Lower lobe of right lung (tissue), 2 donors: ENCODE measurements around the gene MRPL1. TPM values are rescaled to one million over a fixed set of nuclear protein-coding genes. Genes with fewer than 3 reads are reported as not detected.

ENCODE experiments used
- ATAC-seq, 2 donors: fragments of 200-7000 bp; cut with Tn5 transposase; one replicate each; pipeline ENCODE4 v1.9.1; 2020 to 2022; ENCODE audit warnings: mild to moderate bottlenecking in 2 of 2, moderate library complexity in 2 of 2
- DNase-seq: peaks from one replicate; pipeline ENCODE4 v3.0.0-alpha.2; 2020
- H3K27ac ChIP-seq: fragments of 200-600 bp; one replicate; pipeline ENCODE4 v1.8.0; 2022
- H3K27me3 ChIP-seq: fragments of 200-600 bp; one replicate; pipeline ENCODE4 v1.8.0; 2022; ENCODE audit warnings: low read depth
- H3K36me3 ChIP-seq: fragments of 200-600 bp; one replicate; pipeline ENCODE4 v1.8.0; 2022; ENCODE audit warnings: mild to moderate bottlenecking
- H3K4me1 ChIP-seq: fragments of 200-600 bp; one replicate; pipeline ENCODE4 v1.8.0; 2022
- H3K4me3 ChIP-seq: fragments of 200-600 bp; one replicate; pipeline ENCODE4 v1.8.0; 2022; ENCODE audit warnings: mild to moderate bottlenecking
- H3K9me3 ChIP-seq: fragments of 200-600 bp; one replicate; pipeline ENCODE4 v1.8.0; 2022
- intact Hi-C: fragments of 100-400 bp; cut with DNase I; formaldehyde crosslinking; loops from one replicate; pipeline ENCODE4 v1.11.0; 2022
- total RNA-seq: library from RNA; stranded (reverse); fragmentation: NEBNext Ultra II Directional; extraction: Animal tissue kit (Norgen Biotek cat#: 25700); gene quantifications from one replicate; pipeline ENCODE4 v1.2.1, GENCODE V29; 2021
- TF ChIP-seq, protein P1 (sequence below): fragments of 200-600 bp; IDR thresholded peaks from one replicate; pipeline ENCODE4 v1.8.0; 2022; ENCODE audit warnings: antibody characterized with exemption, mild to moderate bottlenecking
- donor health status: DM: no; HTN: yes; CAD: no; lungs with severe emphysema.

Gene MRPL1
- total RNA-seq, 1 donor from 2014 or later: 25.8 TPM

DNA sequence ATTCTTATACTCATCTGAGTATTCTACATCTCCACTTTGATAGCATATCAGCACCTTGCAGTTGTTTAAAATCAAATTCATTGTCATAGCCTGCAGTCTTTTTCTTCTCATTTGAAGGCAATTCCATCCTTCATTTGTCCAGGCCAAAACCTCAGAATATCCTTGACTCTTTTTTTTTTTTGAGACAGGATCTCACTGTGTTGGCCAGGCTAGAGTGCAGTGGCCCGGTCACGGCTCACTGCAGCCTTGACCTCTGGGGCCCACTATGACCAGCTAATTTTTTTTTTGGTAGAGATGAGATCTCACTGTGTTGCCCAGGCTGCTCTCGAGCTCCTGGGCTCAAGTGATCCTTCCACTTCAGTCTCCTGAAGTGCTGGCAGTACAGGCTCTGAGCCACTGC lies 2.6 kb downstream of the MRPL1 start:
- ATAC-seq: no peak
- DNase-seq: no peak
- Histone ChIP-seq H3K27ac (no peak overlapping the region), H3K4me3 (no peak overlapping the region), H3K4me1 (peaks cover 11% of the 10 kb centered on the region), H3K36me3 (peaks cover 10% of the 10 kb centered on the region), H3K27me3 (no peaks in the 10 kb centered on the region), H3K9me3 (no peaks in the 10 kb centered on the region)
- TF ChIP-seq, protein P1, sequence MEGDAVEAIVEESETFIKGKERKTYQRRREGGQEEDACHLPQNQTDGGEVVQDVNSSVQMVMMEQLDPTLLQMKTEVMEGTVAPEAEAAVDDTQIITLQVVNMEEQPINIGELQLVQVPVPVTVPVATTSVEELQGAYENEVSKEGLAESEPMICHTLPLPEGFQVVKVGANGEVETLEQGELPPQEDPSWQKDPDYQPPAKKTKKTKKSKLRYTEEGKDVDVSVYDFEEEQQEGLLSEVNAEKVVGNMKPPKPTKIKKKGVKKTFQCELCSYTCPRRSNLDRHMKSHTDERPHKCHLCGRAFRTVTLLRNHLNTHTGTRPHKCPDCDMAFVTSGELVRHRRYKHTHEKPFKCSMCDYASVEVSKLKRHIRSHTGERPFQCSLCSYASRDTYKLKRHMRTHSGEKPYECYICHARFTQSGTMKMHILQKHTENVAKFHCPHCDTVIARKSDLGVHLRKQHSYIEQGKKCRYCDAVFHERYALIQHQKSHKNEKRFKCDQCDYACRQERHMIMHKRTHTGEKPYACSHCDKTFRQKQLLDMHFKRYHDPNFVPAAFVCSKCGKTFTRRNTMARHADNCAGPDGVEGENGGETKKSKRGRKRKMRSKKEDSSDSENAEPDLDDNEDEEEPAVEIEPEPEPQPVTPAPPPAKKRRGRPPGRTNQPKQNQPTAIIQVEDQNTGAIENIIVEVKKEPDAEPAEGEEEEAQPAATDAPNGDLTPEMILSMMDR: no peak
- intact Hi-C loops: loop anchor here (10.0 kb wide), 1 partner anchor 50 kb away; no protein-coding TSS in a partner anchor

DNA sequence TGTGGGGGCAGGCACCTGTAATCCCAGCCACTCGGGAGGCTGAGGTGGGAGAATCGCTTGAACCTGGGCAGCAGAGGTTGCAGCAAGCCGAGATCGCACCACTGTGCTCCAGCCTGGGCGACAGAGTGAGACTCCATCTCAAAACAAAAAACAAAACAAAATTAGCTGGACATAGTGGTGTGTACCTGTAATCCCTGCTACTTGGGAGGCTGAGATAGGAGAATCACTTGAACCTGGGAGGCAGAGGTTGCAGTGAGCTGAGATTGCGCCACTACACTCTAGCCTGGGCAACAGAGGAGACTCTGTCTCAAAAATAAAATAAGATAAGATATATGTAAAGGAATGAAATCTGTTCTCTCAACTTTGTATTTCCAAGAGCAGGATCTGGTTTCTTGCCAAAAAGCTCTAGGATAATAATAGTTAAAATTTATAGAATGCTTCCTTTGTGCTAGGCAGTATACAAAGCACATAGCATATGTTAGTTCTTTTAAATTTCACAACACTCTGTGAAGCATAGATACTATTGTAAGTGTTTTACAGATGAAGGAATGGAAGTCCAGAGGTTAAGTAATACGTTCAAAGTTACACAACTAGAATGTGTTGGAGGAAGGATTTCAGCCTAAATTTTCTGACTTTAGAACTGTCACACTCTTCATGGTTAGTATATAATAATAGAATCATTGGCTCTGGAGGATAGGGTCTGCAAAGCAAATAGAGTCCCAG lies 10.3 kb downstream of the MRPL1 start:
- no peak for ATAC-seq
- Histone ChIP-seq H3K27me3 (no peaks in the 10 kb centered on the region), H3K4me1 (no peaks in the 10 kb centered on the region), H3K9me3 (no peaks in the 10 kb centered on the region), H3K27ac (no peak overlapping the region), H3K36me3 (peaks cover 54% of the 10 kb centered on the region), H3K4me3 (no peak overlapping the region)
- no peak for DNase-seq
- intact Hi-C loops: no loop called here
- TF ChIP-seq, protein P1: no peak

DNA sequence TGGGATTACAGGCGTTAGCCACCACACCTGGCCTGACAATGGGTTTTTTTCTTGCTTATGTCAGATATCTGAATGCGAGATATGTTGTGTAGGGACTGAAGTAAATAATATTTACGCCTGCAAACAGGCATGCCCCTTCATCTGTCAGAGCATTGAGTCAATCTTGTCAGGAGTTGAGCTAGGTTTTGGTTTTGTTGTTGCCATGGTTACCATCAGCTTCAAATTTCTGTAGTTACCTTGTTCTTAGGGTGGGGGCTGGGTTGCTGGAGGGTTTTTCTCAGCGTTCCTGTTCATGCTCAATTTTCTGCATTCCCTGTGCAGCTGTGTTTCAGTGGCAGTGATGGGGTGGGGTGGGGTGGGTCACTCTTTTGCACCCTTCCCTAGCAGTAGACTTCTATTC lies 14.5 kb downstream of the MRPL1 start:
- DNase-seq: no peak
- Histone ChIP-seq H3K27me3 (no peaks in the 10 kb centered on the region), H3K36me3 (peaks cover 43% of the 10 kb centered on the region), H3K4me3 (no peak overlapping the region), H3K4me1 (no peaks in the 10 kb centered on the region), H3K9me3 (no peaks in the 10 kb centered on the region), H3K27ac (no peak overlapping the region)
- TF ChIP-seq, protein P1: no peak
- intact Hi-C loops: no loop called here
- ATAC-seq: no peak

DNA sequence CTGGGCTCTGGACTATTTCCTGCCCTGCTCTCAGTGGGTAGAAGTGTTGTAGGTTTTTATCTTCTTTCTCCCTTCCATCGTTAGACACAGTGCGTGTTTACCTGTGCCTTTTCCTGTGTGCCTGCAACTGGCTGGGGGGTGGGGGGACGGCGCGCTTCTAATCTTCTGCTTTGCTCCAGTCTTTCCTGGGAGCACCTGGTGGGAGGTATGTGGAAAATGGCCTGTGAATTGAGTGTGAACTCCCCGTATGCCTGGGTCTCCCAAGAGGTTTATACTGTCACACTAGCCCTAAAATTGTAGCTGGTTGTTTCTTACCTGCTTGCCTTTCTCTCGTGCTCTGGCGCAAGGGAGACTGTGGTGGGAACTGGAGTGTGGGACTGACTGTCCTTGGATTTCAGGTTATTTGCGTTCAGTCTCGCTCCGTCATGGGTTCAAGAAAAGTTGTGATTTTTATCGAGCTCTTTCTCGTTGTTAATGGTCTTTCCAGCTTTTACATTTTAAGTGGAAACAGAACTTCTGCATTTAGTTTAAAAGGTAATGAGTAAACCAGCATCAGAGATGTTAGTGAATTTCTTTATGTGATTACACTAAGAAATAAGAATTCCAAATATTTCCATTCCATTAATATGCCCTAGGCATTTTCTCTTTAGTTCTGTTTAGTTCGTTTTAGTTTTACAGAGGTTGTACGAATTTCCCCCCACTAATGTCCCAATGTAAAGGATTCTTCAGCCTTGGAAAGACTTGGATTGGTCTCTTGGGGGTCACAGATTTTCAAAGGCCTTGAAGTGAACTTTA lies 15.3 kb downstream of the MRPL1 start:
- H3K36me3 ChIP-seq: peaks cover 35% of the 10 kb centered on the region

DNA sequence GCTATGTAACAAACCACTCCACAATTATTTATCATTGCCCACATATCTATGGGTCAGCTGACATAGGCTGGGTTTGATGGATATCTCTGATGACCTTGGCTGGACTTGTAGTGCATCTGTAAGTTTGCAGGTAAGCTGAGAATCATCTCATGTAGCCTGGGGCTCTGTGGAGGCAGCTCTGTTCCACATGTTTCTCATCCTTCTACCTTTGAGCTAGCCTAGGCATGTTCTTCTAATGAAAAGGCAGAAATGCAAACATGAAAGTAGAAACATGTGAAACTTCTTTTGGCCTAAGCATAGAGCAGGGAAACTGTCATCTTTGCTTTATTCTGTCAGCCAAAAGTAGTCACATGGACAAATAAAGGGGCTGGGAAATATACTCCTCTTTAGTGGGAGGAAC lies 18.2 kb downstream of the MRPL1 start:
- intact Hi-C loops: no loop called here
- no peak for ATAC-seq
- Histone ChIP-seq H3K4me1 (no peaks in the 10 kb centered on the region), H3K36me3 (peaks cover 36% of the 10 kb centered on the region), H3K27me3 (no peaks in the 10 kb centered on the region), H3K4me3 (no peak overlapping the region), H3K27ac (no peak overlapping the region), H3K9me3 (no peaks in the 10 kb centered on the region)
- no peak for DNase-seq
- TF ChIP-seq, protein P1: no peak

More for the DNA sequence above, 15.3 kb downstream of the MRPL1 start:
- TF ChIP-seq, protein P1: no peak
- DNase-seq: no peak
- Histone ChIP-seq H3K27me3 (no peaks in the 10 kb centered on the region), H3K4me3 (no peak overlapping the region), H3K9me3 (no peaks in the 10 kb centered on the region), H3K27ac (no peak overlapping the region), H3K4me1 (no peaks in the 10 kb centered on the region)
- ATAC-seq: no peak
- intact Hi-C loops: no loop called here
